HS-27A (cell line): ENCODE data around the gene FOXS1.
"Not testable (repeated sequence)": the region's sequence is repeated elsewhere in the genome, so short reads cannot be mapped to it uniquely, and the experiment has no call there.

ENCODE experiments used
- DNase-seq: peaks from one replicate; pipeline ENCODE4 v3.0.0-alpha.2; 2012; ENCODE audit warnings: low read depth, missing footprints

FOXS1 gene

GRCh38 chr20:31821427-31821826, 24.0 kb downstream of the FOXS1 start:
- no peak for DNase-seq

GRCh38 chr20:31820228-31820627, 25.2 kb downstream of the FOXS1 start:
- no peak for DNase-seq

- DNase-seq = no peak
Measured at GRCh38 chr20:31819083-31819784, 26.2 kb downstream of the FOXS1 start, which contains the start of gene MYLK2. Gene MYLK2 (plus strand): TSS chr20:31819356. CDS start chr20:31819581, 225 bp downstream.

- DNase-seq = no peak
Measured at GRCh38 chr20:31818376-31818908, 27.0 kb downstream of the FOXS1 start.

GRCh38 chr20:31817461-31817860, 27.9 kb downstream of the FOXS1 start:
- DNase-seq = no peak

GRCh38 chr20:31816221-31816620, 29.2 kb downstream of the FOXS1 start:
- DNase-seq = no peak

GRCh38 chr20:31815408-31816188, 29.8 kb downstream of the FOXS1 start:
- DNase-seq = no peak

GRCh38 chr20:31814142-31814541, 31.3 kb downstream of the FOXS1 start:
- DNase-seq = not testable (repeated sequence)

- no peak for DNase-seq
Measured at GRCh38 chr20:31813611-31814010, 31.8 kb downstream of the FOXS1 start.

GRCh38 chr20:31811796-31812728, 33.3 kb downstream of the FOXS1 start:
- peak; percentile 75 for DNase-seq

- DNase-seq = no peak
Measured at GRCh38 chr20:31811198-31811597, 34.2 kb downstream of the FOXS1 start.

GRCh38 chr20:31809661-31810060, 35.7 kb downstream of the FOXS1 start:
- DNase-seq = no peak

- DNase-seq = no peak
Measured at GRCh38 chr20:31808481-31808880, 36.9 kb downstream of the FOXS1 start.

- DNase-seq = no peak
Measured at GRCh38 chr20:31806564-31807355, 38.6 kb downstream of the FOXS1 start.

GRCh38 chr20:31803552-31804291, 41.7 kb downstream of the FOXS1 start:
- no peak for DNase-seq

GRCh38 chr20:31801508-31801907, 43.9 kb downstream of the FOXS1 start:
- no peak for DNase-seq

- DNase-seq = no peak
Measured at GRCh38 chr20:31797364-31797763, 48.0 kb downstream of the FOXS1 start.
